Measurements from ENCODE around the gene LIME1.

Gene LIME1

DNA sequence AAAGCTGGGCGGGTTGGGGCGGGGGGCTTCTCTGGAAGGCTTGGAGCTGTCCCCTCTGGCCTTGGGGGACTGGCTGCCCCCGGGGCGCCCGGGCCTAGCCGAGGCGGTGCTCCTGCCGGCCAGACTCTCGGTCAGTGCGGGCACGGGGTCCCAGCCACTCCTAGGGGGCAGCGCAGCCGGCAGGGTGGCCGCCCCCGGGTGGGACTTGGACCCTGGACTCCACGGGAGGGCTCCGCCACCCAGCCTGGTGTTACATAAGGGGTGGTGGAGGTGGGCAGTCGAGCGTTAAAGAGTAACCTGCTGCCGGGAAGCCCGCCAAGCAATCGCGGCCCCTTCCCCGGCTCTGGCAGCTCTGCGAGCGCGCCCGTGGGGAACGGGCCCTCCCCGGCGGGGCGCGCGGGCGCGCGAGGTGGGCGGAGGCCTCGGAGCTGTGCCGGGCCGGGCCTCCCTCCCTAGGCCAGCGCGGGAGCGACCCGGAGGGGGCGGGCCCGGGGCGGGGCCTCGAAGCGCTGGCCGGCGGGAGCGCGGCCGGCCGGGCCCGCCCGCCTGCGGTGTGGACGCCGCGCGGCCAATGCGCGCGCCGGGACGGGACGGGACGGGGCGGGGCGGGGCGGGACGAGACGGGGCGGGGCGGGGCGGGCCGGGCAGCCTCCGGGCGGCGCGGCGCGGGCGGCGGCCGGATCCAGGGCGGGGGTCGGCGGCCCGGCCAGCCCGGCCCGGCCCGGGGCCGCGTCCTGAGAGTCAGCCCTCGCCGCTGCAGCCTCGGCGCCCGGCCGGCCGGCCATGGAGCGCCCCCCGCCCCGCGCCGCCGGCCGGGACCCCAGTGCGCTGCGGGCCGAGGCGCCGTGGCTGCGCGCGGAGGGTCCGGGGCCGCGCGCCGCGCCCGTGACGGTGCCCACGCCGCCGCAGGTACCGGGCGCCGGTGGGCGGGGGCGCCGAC, 2.9 kb downstream of the LIME1 start, which contains the start of gene SLC2A4RG:
SLC2A4RG (plus strand) TSS at position 647 of the 940 bp plus-strand sequence; CDS start at position 784, 137 bp downstream.
- peak; percentile 74 to 91 for DNase-seq

DNA sequence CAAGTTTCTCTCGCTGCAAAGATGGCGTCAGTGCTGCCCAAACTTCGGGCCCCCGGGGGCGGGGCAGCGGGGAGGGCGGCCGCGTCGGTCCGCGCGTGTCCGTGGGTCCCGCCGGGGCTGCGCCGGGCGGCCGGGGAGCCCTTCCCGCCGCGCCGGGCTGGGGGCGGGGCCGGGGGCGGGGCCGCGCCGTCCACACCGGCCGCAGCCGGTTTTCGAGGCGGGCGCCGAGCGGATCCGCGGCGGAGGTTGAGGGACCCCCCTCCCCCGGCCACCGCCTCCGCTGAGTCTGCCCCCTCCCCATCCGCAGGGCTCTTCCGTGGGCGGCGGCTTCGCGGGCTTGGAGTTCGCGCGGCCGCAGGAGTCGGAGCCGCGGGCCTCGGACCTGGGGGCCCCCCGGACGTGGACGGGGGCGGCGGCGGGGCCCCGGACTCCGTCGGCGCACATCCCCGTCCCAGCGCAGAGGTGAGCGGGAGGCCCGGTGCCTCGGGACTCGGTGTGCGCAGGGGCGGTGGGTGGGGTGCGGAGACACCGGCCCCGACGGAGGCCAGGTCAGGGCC, 3.7 kb downstream of the LIME1 start:
- DNase-seq = peak in 1 of 2 donors; percentile 15

- DNase-seq = peak; percentile 44 to 51
Observed at GRCh38 chr20:63740627-63741353, 4.3 kb downstream of the LIME1 start.

DNA sequence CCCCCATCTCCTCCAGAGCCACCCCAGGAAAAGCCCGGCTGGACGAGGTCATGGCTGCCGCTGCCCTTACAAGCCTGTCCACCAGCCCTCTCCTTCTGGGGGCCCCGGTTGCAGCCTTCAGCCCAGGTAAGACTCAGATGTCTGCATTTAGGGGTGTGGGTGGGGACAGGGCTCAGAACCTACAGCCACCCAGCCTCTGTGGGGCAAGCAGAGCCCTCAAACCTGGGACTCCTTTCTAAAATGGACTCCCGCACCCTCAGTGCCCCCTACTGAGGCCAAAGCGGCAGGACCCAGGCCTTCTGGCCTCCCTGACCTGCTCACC, 4.9 kb downstream of the LIME1 start:
- DNase-seq = no peak

DNA sequence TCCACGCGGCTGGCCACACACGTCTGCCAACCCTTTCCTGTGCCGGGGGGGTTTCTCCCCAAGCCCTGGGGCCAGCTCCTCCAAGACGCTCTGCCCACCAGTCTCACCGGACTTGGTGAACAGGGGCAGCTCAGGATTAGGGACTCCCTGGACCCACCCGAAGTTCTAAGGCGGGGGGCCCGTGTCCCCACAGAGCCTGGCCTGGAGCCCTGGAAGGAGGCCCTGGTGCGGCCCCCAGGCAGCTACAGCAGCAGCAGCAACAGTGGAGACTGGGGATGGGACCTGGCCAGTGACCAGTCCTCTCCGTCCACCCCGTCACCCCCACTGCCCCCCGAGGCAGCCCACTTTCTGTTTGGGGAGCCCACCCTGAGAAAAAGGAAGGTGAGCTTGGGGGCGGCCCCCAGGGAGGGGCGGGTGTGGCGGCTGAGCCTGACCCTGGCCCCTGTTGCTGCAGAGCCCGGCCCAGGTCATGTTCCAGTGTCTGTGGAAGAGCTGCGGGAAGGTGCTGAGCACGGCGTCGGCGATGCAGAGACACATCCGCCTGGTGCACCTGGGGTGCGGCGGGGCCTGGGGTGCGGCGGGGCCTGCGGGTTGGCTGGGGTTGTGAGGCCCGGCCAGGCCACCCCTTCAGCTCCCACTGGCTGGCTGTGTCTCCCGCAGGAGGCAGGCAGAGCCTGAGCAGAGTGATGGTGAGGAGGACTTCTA, 5.4 kb downstream of the LIME1 start:
- no peak for DNase-seq

DNA sequence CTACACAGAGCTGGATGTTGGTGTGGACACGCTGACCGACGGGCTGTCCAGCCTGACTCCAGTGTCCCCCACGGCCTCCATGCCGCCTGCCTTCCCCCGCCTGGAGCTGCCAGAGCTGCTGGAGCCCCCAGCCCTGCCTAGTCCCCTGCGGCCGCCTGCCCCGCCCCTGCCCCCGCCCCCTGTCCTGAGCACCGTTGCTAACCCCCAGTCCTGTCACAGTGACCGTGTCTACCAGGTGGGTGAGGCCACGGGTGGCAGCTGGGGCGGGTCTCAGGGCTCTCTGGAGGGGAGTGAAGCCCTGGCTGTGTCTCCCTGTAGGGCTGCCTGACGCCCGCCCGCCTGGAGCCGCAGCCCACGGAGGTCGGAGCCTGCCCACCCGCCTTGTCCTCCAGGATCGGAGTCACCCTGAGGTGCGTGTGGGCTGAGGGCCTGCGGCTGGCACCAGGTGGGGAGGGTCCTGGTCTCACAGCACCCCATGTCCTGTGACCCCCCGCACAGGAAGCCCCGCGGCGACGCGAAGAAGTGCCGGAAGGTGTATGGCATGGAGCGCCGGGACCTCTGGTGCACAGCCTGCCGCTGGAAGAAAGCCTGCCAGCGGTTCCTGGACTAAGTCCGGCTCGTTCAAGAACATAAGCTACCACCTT, 6.0 kb downstream of the LIME1 start:
- no peak for DNase-seq

- no peak for DNase-seq
Observed at GRCh38 chr20:63743210-63743970, 6.9 kb downstream of the LIME1 start.

DNA sequence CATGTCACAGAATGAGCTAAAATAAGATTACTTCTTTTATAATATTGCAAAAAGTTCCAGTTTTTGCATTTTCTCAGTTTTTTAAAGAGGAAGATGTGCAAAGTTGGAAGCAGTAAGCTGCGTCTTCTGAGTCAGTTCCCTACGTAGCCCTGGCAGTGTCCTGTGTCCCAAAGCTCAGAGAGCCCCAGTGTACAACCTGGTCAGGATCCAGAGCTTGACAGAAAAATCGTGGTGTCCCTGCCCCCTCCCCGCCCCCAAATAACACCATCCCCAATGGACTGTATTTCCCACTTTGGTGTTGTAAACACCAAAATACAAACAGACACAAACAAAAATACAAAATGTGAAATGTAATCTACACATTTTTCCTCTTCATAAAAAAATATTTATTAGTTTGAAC, 7.7 kb downstream of the LIME1 start:
- no peak for DNase-seq

DNA sequence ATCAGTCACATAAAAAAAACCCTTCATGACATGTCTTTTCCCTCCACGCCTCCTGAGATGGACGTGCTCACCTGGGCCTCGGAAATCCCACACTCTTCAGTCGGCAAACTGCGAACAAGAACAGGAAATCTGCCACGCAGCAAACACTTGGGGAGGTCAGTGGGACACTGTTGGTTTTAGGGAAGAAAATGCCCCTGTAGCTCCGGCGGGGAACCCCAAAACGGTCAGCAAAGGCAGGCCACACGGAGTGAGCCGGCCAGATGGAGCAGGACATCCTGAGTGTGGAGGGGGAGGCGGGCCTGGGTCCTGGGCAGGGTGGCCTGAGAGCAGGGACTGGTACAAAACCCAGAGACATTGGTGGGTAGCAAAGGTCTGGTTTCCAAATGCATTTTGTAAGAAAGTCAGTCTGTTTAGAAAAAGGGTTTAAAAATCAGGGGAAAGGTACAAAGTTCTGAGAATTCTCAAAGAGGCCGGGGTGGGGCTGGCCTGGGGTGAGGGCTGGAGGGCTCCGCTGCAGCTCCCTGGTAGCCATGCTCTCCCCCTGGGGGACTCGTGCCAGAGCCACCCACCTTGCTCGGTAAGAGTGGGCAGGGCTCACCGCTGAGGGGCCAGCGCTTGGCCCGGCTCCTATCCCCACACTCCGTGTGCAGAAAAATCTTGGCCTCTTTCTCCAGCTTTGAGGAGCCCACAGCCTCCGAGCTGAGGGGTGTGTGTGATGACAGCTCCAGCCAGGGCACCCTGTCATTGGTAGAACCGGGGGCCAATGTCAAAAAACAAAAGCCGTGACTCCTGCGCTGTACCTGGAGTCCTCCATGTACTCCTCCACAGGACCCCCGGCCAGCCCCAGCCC, 8.3 kb downstream of the LIME1 start:
- no peak for DNase-seq

GRCh38 chr20:63745424-63745805, 9.0 kb downstream of the LIME1 start:
- no peak for DNase-seq

DNA sequence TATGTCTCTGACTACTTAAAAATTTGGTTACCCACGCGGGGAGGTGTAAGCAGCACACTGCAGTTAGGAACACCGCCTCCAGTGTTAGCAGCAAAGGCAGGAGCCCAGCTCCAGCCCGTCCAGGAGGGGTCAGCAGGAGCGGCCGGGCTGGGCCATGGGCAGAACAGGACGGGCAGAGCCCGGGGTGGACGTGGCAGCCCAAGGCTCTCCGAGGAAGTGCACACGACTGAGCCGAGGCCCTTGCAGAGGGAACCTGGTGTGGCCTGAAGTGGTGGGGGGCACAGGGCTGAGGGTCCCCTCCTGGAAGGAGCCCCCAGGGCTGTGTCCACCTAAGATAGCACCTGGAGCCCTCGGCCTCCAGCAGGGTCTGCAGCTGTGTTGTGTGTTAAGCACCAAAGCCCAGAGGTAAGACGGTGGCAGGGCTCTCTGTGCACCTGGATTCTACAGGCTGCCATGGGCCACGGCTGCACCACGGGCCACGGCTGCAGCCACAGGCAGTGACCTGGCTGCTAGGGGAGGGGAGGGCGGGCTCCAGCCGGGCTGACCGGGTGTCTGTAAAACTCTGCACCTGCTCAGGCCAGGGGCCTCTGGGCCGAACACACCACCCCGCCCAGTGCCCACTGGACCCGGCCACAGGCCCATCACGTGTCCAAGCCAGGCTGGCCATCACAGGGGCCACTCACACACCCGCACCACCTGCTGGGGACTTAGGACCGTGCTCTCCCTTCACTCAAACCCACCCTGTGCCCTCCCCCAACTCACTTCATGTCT, 9.7 kb downstream of the LIME1 start:
- DNase-seq = no peak

- DNase-seq = no peak
Observed at GRCh38 chr20:63746751-63747315, 10.4 kb downstream of the LIME1 start.

DNA sequence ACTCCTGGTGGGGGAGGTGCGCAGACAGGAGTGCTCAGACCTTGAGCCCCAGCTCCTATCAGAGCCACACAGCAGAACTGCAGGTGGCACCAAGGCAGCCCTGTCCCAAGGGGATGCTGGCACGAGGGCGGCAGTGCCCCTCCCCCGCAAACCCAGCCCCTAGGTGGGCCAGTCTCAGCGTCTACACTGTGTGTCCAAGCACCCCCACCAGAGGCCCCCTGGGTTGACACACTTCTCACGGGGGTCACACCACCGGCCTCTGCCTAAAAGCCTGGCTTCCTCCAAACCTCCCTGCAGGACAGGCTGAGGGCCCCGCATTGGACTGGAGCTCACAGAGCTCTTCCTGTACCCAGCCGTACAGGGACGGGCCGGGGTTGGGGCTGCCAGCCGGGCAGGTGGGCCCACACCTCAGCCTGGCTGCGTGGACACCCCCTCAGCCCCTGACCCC, 11.2 kb downstream of the LIME1 start:
- no peak for DNase-seq

- DNase-seq = no peak
Observed at GRCh38 chr20:63748070-63748933, 11.8 kb downstream of the LIME1 start.

- no peak for DNase-seq
Observed at GRCh38 chr20:63748934-63749270, 12.4 kb downstream of the LIME1 start.

DNA sequence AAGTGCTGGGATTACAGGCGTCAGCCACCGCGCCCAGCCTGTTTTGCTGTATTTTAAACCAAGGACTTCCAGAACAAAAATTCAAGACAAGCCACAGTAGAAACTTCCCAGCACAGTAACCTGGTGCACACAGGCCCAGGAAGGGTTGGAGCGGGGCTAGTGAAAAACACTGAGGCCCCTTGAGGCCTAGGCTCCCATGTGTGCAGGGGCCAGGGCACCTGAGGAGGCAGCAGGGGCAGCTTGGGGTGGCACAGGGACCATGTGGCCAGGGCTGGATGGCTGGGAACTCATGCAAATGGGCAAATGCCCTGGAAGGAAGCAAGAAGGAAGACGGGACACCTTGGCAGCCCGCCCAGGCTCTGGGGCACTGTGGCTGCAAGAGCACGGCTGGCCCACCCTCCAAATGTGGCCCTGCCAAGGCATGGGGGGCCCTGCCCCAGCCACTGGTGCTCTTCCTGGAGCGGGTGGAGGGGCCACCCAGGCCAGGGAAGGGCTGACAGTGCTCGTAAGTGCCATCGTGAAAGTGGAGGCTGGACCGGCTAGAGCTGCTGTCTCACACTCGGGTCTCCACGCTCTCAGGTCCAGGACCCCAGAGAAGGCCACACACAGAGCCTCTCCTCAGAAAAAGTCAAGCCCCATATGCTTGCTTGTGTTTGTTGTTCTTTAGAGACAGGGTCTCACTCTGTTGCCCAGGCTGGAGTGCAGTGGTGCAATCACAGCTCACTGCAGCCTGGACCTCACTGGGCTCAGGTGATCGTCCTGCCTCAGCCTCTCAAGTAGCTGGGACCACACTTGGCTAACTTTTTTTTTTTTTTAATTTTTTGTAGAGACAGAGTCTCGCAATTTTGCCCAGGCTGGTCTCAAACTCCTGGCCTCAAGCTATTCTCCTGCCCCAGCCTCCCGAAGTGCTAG, 13.4 kb downstream of the LIME1 start:
- DNase-seq = no peak

GRCh38 chr20:63750807-63751470, 14.5 kb downstream of the LIME1 start:
- DNase-seq = no peak
